ENCODE measurements around the gene FBXO47.
"Not testable (repeated sequence)": the region's sequence is repeated elsewhere in the genome, so short reads cannot be mapped to it uniquely, and the experiment has no call there.

DNA sequence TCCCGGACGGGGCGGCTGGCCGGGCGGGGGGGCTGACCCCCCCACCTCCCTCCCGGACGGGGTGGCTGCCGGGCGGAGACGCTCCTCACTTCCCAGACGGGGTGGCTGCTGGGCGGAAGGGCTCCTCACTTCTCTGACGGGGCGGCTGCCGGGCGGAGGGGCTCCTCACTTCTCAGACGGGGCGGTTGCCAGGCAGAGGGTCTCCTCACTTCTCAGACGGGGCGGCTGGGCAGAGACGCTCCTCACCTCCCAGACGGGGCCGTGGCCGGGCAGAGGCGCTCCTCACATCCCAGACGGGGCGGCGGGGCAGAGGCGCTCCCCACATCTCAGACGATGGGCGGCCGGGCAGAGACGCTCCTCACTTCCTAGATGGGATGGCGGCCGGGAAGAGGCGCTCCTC is 36.4 kb downstream of the FBXO47 start:
- not testable (repeated sequence) for TF ChIP-seq POLR2A, POLR2AphosphoS5, TAF1, POU2F2 (IDR thresholded peaks at IDR 0.05; ENCODE audit: low read depth, low read length)

Measured in GM12891 (cell line).